Smooth muscle cell (in vitro differentiated cells): ENCODE measurements around the gene SOX5. TPM values are rescaled to one million over a fixed set of nuclear protein-coding genes. Genes with fewer than 3 reads are reported as not detected.

Experiments used
- DNase-seq: peaks from one replicate; lab custom pipeline; 2025; ENCODE audit not compliant: unreplicated experiment; lab: John Stamatoyannopoulos, UW
- H2AFZ ChIP-seq: fragments of 200-600 bp; sonication (generic); 2 replicates; pipeline ENCODE4 v1.6.0; 2016; ENCODE audit warnings: antibody characterized with exemption, low read depth, mild to moderate bottlenecking
- H3F3A ChIP-seq: fragments of 200-600 bp; sonication (generic); 2 replicates; pipeline ENCODE4 v1.6.0; 2017; ENCODE audit warnings: antibody characterized with exemption, low read depth
- H3K27ac ChIP-seq: fragments of 200-600 bp; sonication (generic); 2 replicates; pipeline ENCODE4 v1.5.1; 2016; ENCODE audit warnings: low read depth, mild to moderate bottlenecking
- H3K27me3 ChIP-seq: fragments of 200-600 bp; sonication (generic); 2 replicates; pipeline ENCODE4 v1.6.1; 2016; ENCODE audit warnings: low read depth, mild to moderate bottlenecking
- H3K36me3 ChIP-seq: fragments of 200-600 bp; sonication (generic); 2 replicates; pipeline ENCODE4 v1.5.1; 2016; ENCODE audit warnings: low read depth
- H3K4me1 ChIP-seq: fragments of 200-600 bp; sonication (generic); 2 replicates; pipeline ENCODE4 v1.5.1; 2016; ENCODE audit warnings: low read depth
- H3K4me2 ChIP-seq: fragments of 200-600 bp; sonication (generic); 2 replicates; pipeline ENCODE4 v1.6.0; 2016; ENCODE audit warnings: mild to moderate bottlenecking
- H3K4me3 ChIP-seq: fragments of 200-600 bp; sonication (generic); 2 replicates; pipeline ENCODE4 v1.5.1; 2016; ENCODE audit warnings: mild to moderate bottlenecking
- H3K79me2 ChIP-seq: fragments of 200-600 bp; sonication (generic); 2 replicates; pipeline ENCODE4 v1.6.0; 2016; ENCODE audit warnings: low read depth, mild to moderate bottlenecking
- H3K9ac ChIP-seq: fragments of 200-600 bp; sonication (generic); 2 replicates; pipeline ENCODE4 v1.6.0; 2016; ENCODE audit warnings: low read depth
- H3K9me3 ChIP-seq: fragments of 200-600 bp; sonication (generic); replicated peaks from 2 replicates; pipeline ENCODE4 v1.5.1; 2016; ENCODE audit warnings: low read depth
- H4K20me1 ChIP-seq: fragments of 200-600 bp; sonication (generic); 2 replicates; pipeline ENCODE4 v1.6.0; 2016; ENCODE audit warnings: low read depth
- CTCF ChIP-seq: fragments of 200-600 bp; sonication (generic); IDR thresholded peaks from 2 replicates; pipeline ENCODE4 v1.5.1; 2017; ENCODE audit warnings: borderline replicate concordance, mild to moderate bottlenecking, antibody characterized with exemption; ENCODE audit not compliant: insufficient read depth, poor library complexity, severe bottlenecking
- WGBS: methylation state at CpG from one replicate; pipeline ENCODE4 v1.1.7; 2016; ENCODE audit warnings: low lambda C conversion rate; 5-methylcytosine and 5-hydroxymethylcytosine counted together
- polyA plus RNA-seq: library from polyadenylated mRNA; unstranded; fragments of >200 nt; fragmentation: Nextera tagmentation; extraction: Ambion mirVana; gene quantifications from 2 replicates; pipeline ENCODE4 v1.2.1, GENCODE V29; 2016
- total RNA-seq: library from RNA; depleted of rRNA; stranded (reverse); fragments of >200 nt; gene quantifications from 2 replicates; pipeline ENCODE4 v1.2.3, GENCODE V29; 2014

The SOX5 gene
- total and polyA plus RNA-seq, 2 experiments from 2014 or later, result 22.3 to 47.8 TPM

- WGBS, result 98% methylated on average over 3 of the region's 3 CpGs
- Histone ChIP-seq H3K27me3 (no peaks in the 10 kb centered on the region), H3F3A (peaks cover 5% of the 10 kb centered on the region), H3K4me2 (no peak overlapping the region), H3K9me3 (no peaks in the 10 kb centered on the region), H3K27ac (peak overlapping the region; percentile 94), H3K4me1 (peaks cover 47% of the 10 kb centered on the region), H3K79me2 (peaks cover 46% of the 10 kb centered on the region), H3K9ac (no peak overlapping the region), H4K20me1 (no peaks in the 10 kb centered on the region), H3K4me3 (no peak overlapping the region), H3K36me3 (no peaks in the 10 kb centered on the region), H2AFZ (no peak overlapping the region)
- TF ChIP-seq CTCF, result no peak
- DNase-seq, result no peak
Observed at GRCh38 chr12:23911574-23911973, 37.9 kb downstream of the SOX5 start.

DNA sequence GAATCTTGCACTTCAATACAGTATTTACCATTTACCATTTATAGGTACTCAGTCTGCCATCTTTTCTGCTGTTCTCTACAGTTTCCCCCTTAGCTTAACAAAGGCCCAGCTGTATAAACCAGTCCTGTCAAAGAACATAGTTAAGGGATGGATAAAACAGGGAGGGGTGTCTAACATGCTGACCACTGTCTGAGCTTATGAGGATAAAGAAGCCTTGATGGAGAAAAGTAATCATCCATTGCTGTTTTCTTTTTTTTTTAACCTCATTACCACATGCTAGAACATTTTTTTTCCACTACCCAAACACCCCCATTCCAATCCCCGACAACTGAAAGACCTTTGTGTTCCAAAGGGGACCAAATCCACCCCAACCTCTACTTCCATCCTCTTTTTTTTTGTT, 39.9 kb downstream of the SOX5 start:
- peaks cover 47% of the 10 kb centered on the region for H3K79me2 ChIP-seq
- H3K4me3 ChIP-seq, result no peak overlapping the region
- WGBS, result 25% methylated on average over 1 of the region's 1 CpG
- no peaks in the 10 kb centered on the region for H3K9me3 ChIP-seq
- peak overlapping the region; percentile 75 for H3K4me2 ChIP-seq
- no peak for DNase-seq
- H3K27ac ChIP-seq, result peak overlapping the region; percentile 94
- peaks cover 66% of the 10 kb centered on the region for H3K4me1 ChIP-seq
- H3K9ac ChIP-seq, result peak overlapping the region; percentile 13
- H3K27me3 ChIP-seq, result no peaks in the 10 kb centered on the region
- H3F3A ChIP-seq, result peaks cover 5% of the 10 kb centered on the region
- no peaks in the 10 kb centered on the region for H4K20me1 ChIP-seq
- no peak for TF ChIP-seq CTCF
- H3K36me3 ChIP-seq, result no peaks in the 10 kb centered on the region
- no peak overlapping the region for H2AFZ ChIP-seq

DNA sequence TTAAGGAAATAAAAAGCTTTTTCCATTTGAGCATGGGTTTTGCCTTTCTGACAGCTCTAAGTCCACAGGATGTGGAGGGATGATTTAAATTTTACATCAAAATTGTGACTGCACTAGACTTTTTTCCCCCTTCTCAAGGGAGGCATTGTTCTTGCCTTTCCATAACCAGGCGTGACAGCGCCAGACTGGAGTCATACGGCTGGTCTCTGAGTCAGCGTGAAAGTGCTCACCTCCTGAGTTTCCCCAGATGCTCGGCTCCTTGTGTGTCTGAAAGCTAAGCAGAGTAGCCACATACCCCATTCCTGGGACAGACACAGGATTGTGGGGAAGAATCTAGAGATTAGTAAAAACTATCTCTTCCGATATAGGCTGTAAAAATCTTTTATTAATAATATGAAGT, 43.1 kb downstream of the SOX5 start:
- Histone ChIP-seq H2AFZ (no peak overlapping the region), H3F3A (peaks cover 5% of the 10 kb centered on the region), H3K36me3 (peaks cover 4% of the 10 kb centered on the region), H4K20me1 (no peaks in the 10 kb centered on the region), H3K4me1 (peaks cover 66% of the 10 kb centered on the region), H3K27me3 (no peaks in the 10 kb centered on the region), H3K9ac (peak overlapping the region; percentile 81), H3K4me2 (peak overlapping the region; percentile 44), H3K27ac (peak overlapping the region; percentile 94), H3K9me3 (no peaks in the 10 kb centered on the region), H3K4me3 (no peak overlapping the region), H3K79me2 (peaks cover 50% of the 10 kb centered on the region)
- peak; percentile 11 for DNase-seq
- 7% methylated on average over 6 of the region's 6 CpGs for WGBS
- TF ChIP-seq CTCF, result no peak

GRCh38 chr12:23899434-23899833, 50.0 kb downstream of the SOX5 start:
- no peak for TF ChIP-seq CTCF
- peaks cover 9% of the 10 kb centered on the region for H3K36me3 ChIP-seq
- peak overlapping the region; percentile 76 for H3K27ac ChIP-seq
- H3K9ac ChIP-seq, result no peak overlapping the region
- H4K20me1 ChIP-seq, result no peaks in the 10 kb centered on the region
- no peak for DNase-seq
- H3K4me3 ChIP-seq, result no peak overlapping the region
- WGBS, result 44% methylated on average over 3 of the region's 3 CpGs
- H3K4me1 ChIP-seq, result peaks cover 37% of the 10 kb centered on the region
- no peak overlapping the region for H2AFZ ChIP-seq
- H3K79me2 ChIP-seq, result peaks cover 37% of the 10 kb centered on the region
- H3K9me3 ChIP-seq, result no peaks in the 10 kb centered on the region
- no peaks in the 10 kb centered on the region for H3K27me3 ChIP-seq
- no peaks in the 10 kb centered on the region for H3F3A ChIP-seq
- peak overlapping the region; percentile 33 for H3K4me2 ChIP-seq
